Panc1 (cell line): ENCODE data around the gene TBC1D16. TPM values are rescaled to one million over a fixed set of nuclear protein-coding genes. Genes with fewer than 3 reads are reported as not detected.
"Not testable (repeated sequence)": the region's sequence is repeated elsewhere in the genome, so short reads cannot be mapped to it uniquely, and the experiment has no call there.

Source experiments
- ATAC-seq: fragments of 200-7000 bp; cut with Tn5 transposase; 2 replicates; pipeline ENCODE4 v1.9.1; 2020; ENCODE audit warnings: mild to moderate bottlenecking, moderate library complexity
- BruUV-seq: library from RNA; stranded (reverse); fragments of 400-500 nt; replicated peaks from 2 replicates; lab custom pipeline; 2021; lab: Mats Ljungman, UMichigan
- CTCF ChIA-PET: fragments of 300-600 bp; sonication (Branson Sonifier 250); formaldehyde crosslinking; loops from one replicate; lab custom pipeline; 2022; ENCODE audit warnings: antibody characterized with exemption; lab: Charles Lee
- POLR2A ChIA-PET: fragments of 300-600 bp; sonication (Branson Sonifier 250); formaldehyde crosslinking; loops from one replicate; lab custom pipeline; 2022; ENCODE audit warnings: antibody characterized with exemption; lab: Charles Lee
- DNase-seq: peaks from one replicate; pipeline ENCODE4 v3.0.0-alpha.2; 2010; ENCODE audit warnings: low read depth, low spot score
- H3K27ac ChIP-seq: 2 replicates; pipeline ENCODE4 v1.5.1; 2011; ENCODE audit warnings: mild to moderate bottlenecking, low read length, inconsistent platforms
- H3K27me3 ChIP-seq: fragments of 200-500 bp; sonication (Bioruptor generic); 2 replicates; pipeline ENCODE4 v1.6.0; 2014; ENCODE audit warnings: low read length, inconsistent platforms; ENCODE audit not compliant: control insufficient read depth, insufficient read depth
- H3K36me3 ChIP-seq: fragments of 200-500 bp; sonication (Bioruptor generic); 2 replicates; pipeline ENCODE4 v1.5.1; 2014; ENCODE audit warnings: inconsistent platforms, mild to moderate bottlenecking, low read length, moderate library complexity; ENCODE audit not compliant: control insufficient read depth, insufficient read depth
- H3K4me1 ChIP-seq: 2 replicates; pipeline ENCODE4 v1.5.1; 2011; ENCODE audit warnings: inconsistent platforms, mild to moderate bottlenecking, low read length, moderate library complexity; ENCODE audit not compliant: control insufficient read depth, insufficient read depth
- H3K4me3 ChIP-seq, 2 experiments: 2 replicates each; pipeline ENCODE4 v1.5.1; 2011 to 2012; ENCODE audit warnings: low read depth in 2 of 2, low read length in 2 of 2, mild to moderate bottlenecking in 2 of 2, inconsistent platforms in 1 of 2, moderate library complexity in 1 of 2
- H3K9me3 ChIP-seq: fragments of 200-500 bp; sonication (Bioruptor generic); 2 replicates; pipeline ENCODE4 v1.5.1; 2014; ENCODE audit warnings: low read depth, mild to moderate bottlenecking, inconsistent platforms, low read length, moderate library complexity; ENCODE audit not compliant: control insufficient read depth, insufficient read depth
- CTCF ChIP-seq: fragments of 450-650 bp; IDR thresholded peaks from 2 replicates; pipeline ENCODE4 v1.5.1; 2017; ENCODE audit warnings: mild to moderate bottlenecking
- POLR2AphosphoS5 ChIP-seq: IDR thresholded peaks from 2 replicates; pipeline ENCODE4 v1.6.1; 2012; ENCODE audit warnings: mild to moderate bottlenecking, low read depth, low read length, moderate library complexity
- REST ChIP-seq, 2 experiments: IDR thresholded peaks; 2 replicates each; pipeline ENCODE4 v1.6.1; 2011 to 2012; ENCODE audit warnings: low read depth in 2 of 2, control low read depth in 1 of 2, low read length in 1 of 2, mild to moderate bottlenecking in 1 of 2, moderate library complexity in 1 of 2; ENCODE audit not compliant: insufficient read depth in 1 of 2
- SIN3A ChIP-seq: IDR thresholded peaks from 2 replicates; pipeline ENCODE4 v1.6.1; 2012; ENCODE audit warnings: low read depth, mild to moderate bottlenecking, low read length, moderate library complexity, borderline replicate concordance; ENCODE audit not compliant: insufficient read depth
- TCF7L2 ChIP-seq: IDR thresholded peaks from 2 replicates; pipeline ENCODE4 v1.6.1; 2011; ENCODE audit warnings: mild to moderate bottlenecking, low read depth, low read length, inconsistent platforms
- in situ Hi-C: cut with HindIII; loops from 2 replicates; pipeline ENCODE4 v1.10.0; 2016; ENCODE audit warnings: low sequenced_read_pairs, low pct_unique_long_range_greater_than_20kb
- intact Hi-C: fragments of 100-400 bp; cut with micrococcal nuclease; formaldehyde crosslinking; loops from one replicate; pipeline ENCODE4 v1.10.0; 2022; ENCODE audit not compliant: unreplicated experiment
- total RNA-seq: library from RNA; stranded (reverse); gene quantifications from one replicate; pipeline ENCODE4 v1.2.1, GENCODE V29; 2021; ENCODE audit not compliant: unreplicated experiment

TBC1D16 gene
- total RNA-seq, 1 experiment from 2014 or later: 41.6 TPM

GRCh38 chr17:80047176-80047575 lies 11.5 kb upstream of the TBC1D16 start:
- Histone ChIP-seq H3K9me3 (no peaks in the 10 kb centered on the region), H3K36me3 (no peaks in the 10 kb centered on the region), H3K27ac (no peak overlapping the region), H3K4me3 (no peak overlapping the region), H3K4me1 (no peaks in the 10 kb centered on the region), H3K27me3 (no peaks in the 10 kb centered on the region)
- intact Hi-C loops (no loop called here), in situ Hi-C loops (no loop called here)
- no TSS peak for BruUV-seq
- TF ChIP-seq POLR2AphosphoS5 (no peak), SIN3A (no peak), TCF7L2 (no peak), REST (IDR thresholded peaks at IDR 0.05; ENCODE audit: insufficient read depth in 1 of 2, low read depth in 2 of 2, low read length in 1 of 2) (no peak), CTCF (no peak)
- ChIA-PET CTCF (no interaction called here), POLR2A (no interaction called here)
- ATAC-seq (no peak), DNase-seq (no peak)

DNA sequence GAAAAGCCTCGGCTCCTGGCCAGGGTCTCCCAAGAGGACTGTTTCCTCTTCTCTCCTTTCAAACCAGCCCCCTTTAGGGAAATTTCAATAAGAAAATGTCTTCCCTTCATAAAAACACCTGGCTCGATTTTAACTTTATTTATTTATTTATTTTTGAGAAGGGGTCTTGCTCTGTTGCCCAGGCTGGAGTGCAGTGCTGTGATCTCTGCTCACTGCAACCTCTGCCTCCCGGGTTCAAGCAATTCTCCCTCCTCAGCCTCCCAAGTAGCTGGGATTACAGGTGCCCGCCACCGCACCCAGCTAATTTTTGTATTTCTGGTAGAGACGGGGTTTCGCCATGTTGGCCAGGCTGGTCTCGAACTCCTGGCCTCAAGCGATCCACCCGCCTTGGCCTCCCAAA lies 11.0 kb upstream of the TBC1D16 start:
- CTCF ChIA-PET, H3K27ac ChIP-seq, H3K4me3 ChIP-seq, POLR2A ChIA-PET, in situ Hi-C loops, H3K27me3 ChIP-seq, H3K9me3 ChIP-seq, DNase-seq, ATAC-seq, H3K4me1 ChIP-seq, H3K36me3 ChIP-seq, intact Hi-C loops, BruUV-seq: not testable (repeated sequence)

GRCh38 chr17:80045703-80046102 lies 10.0 kb upstream of the TBC1D16 start:
- TF ChIP-seq CTCF (no peak), TCF7L2 (no peak), POLR2AphosphoS5 (no peak), REST (IDR thresholded peaks at IDR 0.05; ENCODE audit: insufficient read depth in 1 of 2, low read depth in 2 of 2, low read length in 1 of 2) (no peak), SIN3A (no peak)
- no peak overlapping the region for H3K27ac ChIP-seq
- in situ Hi-C loops: no loop called here
- no peaks in the 10 kb centered on the region for H3K9me3 ChIP-seq
- no peaks in the 10 kb centered on the region for H3K4me1 ChIP-seq
- ATAC-seq (no peak), DNase-seq (no peak)
- no peaks in the 10 kb centered on the region for H3K36me3 ChIP-seq
- ChIA-PET CTCF (no interaction called here), POLR2A (no interaction called here)
- BruUV-seq: no TSS peak
- intact Hi-C loops: no loop called here
- H3K4me3 ChIP-seq: no peak overlapping the region
- H3K27me3 ChIP-seq: no peaks in the 10 kb centered on the region
